ENCODE results near the gene AFF3. TPM values are rescaled to one million over a fixed set of nuclear protein-coding genes. Genes with fewer than 3 reads are reported as not detected.

Gene AFF3
- total and polyA plus RNA-seq, 3 experiments from 2014 or later = 0.48 to 1.3 (median 0.53) TPM

- Histone ChIP-seq H3K36me3 (ENCODE audit: insufficient read depth, low read length) (no peaks in the 10 kb centered on the region), H3K9me3 (ENCODE audit: low read length) (no peaks in the 10 kb centered on the region), H3K27ac (ENCODE audit: low read depth, low read length) (no peak overlapping the region), H3K4me3 (ENCODE audit: low read length) (no peak overlapping the region), H3K27me3 (ENCODE audit: insufficient read depth, low read length, poor library complexity, severe bottlenecking) (no peaks in the 10 kb centered on the region), H3K4me1 (ENCODE audit: insufficient read depth, low read length) (no peaks in the 10 kb centered on the region)
- H3K4me1 Mint-ChIP-seq = no peaks in the 10 kb centered on the region
- H3K27ac Mint-ChIP-seq = no peak overlapping the region
- peaks cover 0 to 9% of the 10 kb centered on the region in 2 donors for H3K27me3 Mint-ChIP-seq
- DNase-seq = no peak
- POLR2A ChIA-PET = no interaction called here
- no peaks in the 10 kb centered on the region for H3K36me3 Mint-ChIP-seq
- CTCF ChIA-PET = no interaction called here
- no peak overlapping the region for H3K4me3 Mint-ChIP-seq
- H3K9me3 Mint-ChIP-seq = no peaks in the 10 kb centered on the region
Measured at GRCh38 chr2:100126897-100127401, 15.4 kb downstream of the AFF3 start.

DNA sequence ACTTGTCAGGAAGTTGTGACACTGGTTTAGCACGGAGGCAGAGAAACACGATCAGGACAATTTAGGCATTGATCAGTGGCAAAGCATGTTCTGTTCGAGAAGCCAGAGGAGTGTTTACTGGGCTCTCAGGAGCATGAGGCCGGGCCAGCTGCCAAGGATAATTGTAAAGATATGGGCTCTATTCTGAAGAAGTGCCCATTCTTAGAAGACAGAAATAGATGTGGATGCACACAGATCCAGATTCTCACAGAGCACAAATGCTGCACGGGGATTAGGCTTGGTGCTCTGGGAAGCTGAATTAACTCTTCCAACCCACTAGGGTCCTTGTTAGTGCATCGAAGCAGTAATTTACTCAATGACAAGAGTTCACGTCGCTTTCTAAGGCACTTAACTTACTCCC is 16.2 kb downstream of the AFF3 start:
- Mint-ChIP-seq H3K9me3 (no peaks in the 10 kb centered on the region), H3K27ac (no peak overlapping the region), H3K4me3 (no peak overlapping the region), H3K36me3 (peaks cover 0 to 1% (median 0%) of the 10 kb centered on the region in 3 donors), H3K4me1 (no peaks in the 10 kb centered on the region), H3K27me3 (peaks cover 0 to 10% of the 10 kb centered on the region in 2 donors)
- no peaks in the 10 kb centered on the region for H3K9me3 ChIP-seq (ENCODE audit: low read length)
- CTCF ChIA-PET = no interaction called here
- H3K36me3 ChIP-seq (ENCODE audit: insufficient read depth, low read length) = no peaks in the 10 kb centered on the region
- H3K4me3 ChIP-seq (ENCODE audit: low read length) = no peak overlapping the region
- DNase-seq = no peak
- POLR2A ChIA-PET = no interaction called here
- H3K27ac ChIP-seq (ENCODE audit: low read depth, low read length) = no peak overlapping the region
- no peaks in the 10 kb centered on the region for H3K4me1 ChIP-seq (ENCODE audit: insufficient read depth, low read length)
- H3K27me3 ChIP-seq (ENCODE audit: insufficient read depth, low read length, poor library complexity, severe bottlenecking) = no peaks in the 10 kb centered on the region

DNA sequence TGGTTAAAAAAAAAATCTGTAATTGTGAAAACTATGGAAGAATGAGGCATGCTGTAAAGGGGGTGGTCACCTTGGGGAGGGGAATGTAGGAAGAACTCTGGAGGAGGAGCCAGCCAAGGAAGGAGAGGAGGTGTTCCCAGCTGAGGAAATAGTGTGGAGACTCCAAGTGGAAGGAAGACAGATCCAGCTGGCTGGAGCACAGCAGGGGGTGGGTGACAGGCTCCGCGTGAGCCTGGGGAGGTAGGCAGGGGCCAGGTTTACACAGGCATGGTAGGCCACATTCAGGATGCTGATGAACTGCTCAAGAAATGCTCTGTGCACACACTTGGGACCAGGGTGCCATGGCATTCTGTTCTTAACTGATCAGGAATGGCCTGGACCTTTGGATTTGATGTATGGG is 16.8 kb downstream of the AFF3 start:
- H3K4me1 Mint-ChIP-seq = no peaks in the 10 kb centered on the region
- Histone ChIP-seq H3K4me1 (ENCODE audit: insufficient read depth, low read length) (no peaks in the 10 kb centered on the region), H3K27ac (ENCODE audit: low read depth, low read length) (no peak overlapping the region), H3K4me3 (ENCODE audit: low read length) (no peak overlapping the region), H3K36me3 (ENCODE audit: insufficient read depth, low read length) (no peaks in the 10 kb centered on the region), H3K9me3 (ENCODE audit: low read length) (no peaks in the 10 kb centered on the region), H3K27me3 (ENCODE audit: insufficient read depth, low read length, poor library complexity, severe bottlenecking) (no peaks in the 10 kb centered on the region)
- H3K9me3 Mint-ChIP-seq = no peaks in the 10 kb centered on the region
- no peak overlapping the region for H3K4me3 Mint-ChIP-seq
- H3K27ac Mint-ChIP-seq = peak overlapping the region in 1 of 8 donors; percentile 63
- DNase-seq = no peak
- ChIA-PET CTCF (no interaction called here), POLR2A (no interaction called here)
- H3K27me3 Mint-ChIP-seq = peaks cover 0 to 10% of the 10 kb centered on the region in 2 donors
- H3K36me3 Mint-ChIP-seq = peaks cover 0 to 1% (median 0%) of the 10 kb centered on the region in 3 donors

GRCh38 chr2:100124761-100125160 is 17.6 kb downstream of the AFF3 start:
- H3K4me1 ChIP-seq (ENCODE audit: insufficient read depth, low read length) = no peaks in the 10 kb centered on the region
- H3K4me3 Mint-ChIP-seq = no peak overlapping the region
- H3K36me3 ChIP-seq (ENCODE audit: insufficient read depth, low read length) = no peaks in the 10 kb centered on the region
- peak overlapping the region in 1 of 8 donors; percentile 42 for H3K27ac Mint-ChIP-seq
- peaks cover 0 to 1% (median 0%) of the 10 kb centered on the region in 3 donors for H3K36me3 Mint-ChIP-seq
- no peaks in the 10 kb centered on the region for H3K9me3 ChIP-seq (ENCODE audit: low read length)
- peaks cover 0 to 7% of the 10 kb centered on the region in 2 donors for H3K27me3 Mint-ChIP-seq
- no peak overlapping the region for H3K4me3 ChIP-seq (ENCODE audit: low read length)
- CTCF ChIA-PET = no interaction called here
- no peak for DNase-seq
- H3K4me1 Mint-ChIP-seq = no peaks in the 10 kb centered on the region
- no peaks in the 10 kb centered on the region for H3K9me3 Mint-ChIP-seq
- H3K27ac ChIP-seq (ENCODE audit: low read depth, low read length) = no peak overlapping the region
- POLR2A ChIA-PET = no interaction called here
- H3K27me3 ChIP-seq (ENCODE audit: insufficient read depth, low read length, poor library complexity, severe bottlenecking) = no peaks in the 10 kb centered on the region

GRCh38 chr2:100121124-100121718 is 21.2 kb downstream of the AFF3 start:
- ChIA-PET POLR2A (no interaction called here), CTCF (no interaction called here)
- no peak overlapping the region for H3K4me3 ChIP-seq (ENCODE audit: low read length)
- no peaks in the 10 kb centered on the region for H3K36me3 ChIP-seq (ENCODE audit: insufficient read depth, low read length)
- Mint-ChIP-seq H3K36me3 (peaks cover 0 to 11% (median 1%) of the 10 kb centered on the region in 3 donors), H3K4me3 (no peak overlapping the region), H3K9me3 (peaks cover 5 to 17% (median 9%) of the 10 kb centered on the region in 5 donors), H3K27me3 (peaks cover 0 to 5% of the 10 kb centered on the region in 2 donors), H3K27ac (no peak overlapping the region), H3K4me1 (no peaks in the 10 kb centered on the region)
- H3K4me1 ChIP-seq (ENCODE audit: insufficient read depth, low read length) = no peaks in the 10 kb centered on the region
- no peak overlapping the region for H3K27ac ChIP-seq (ENCODE audit: low read depth, low read length)
- no peaks in the 10 kb centered on the region for H3K9me3 ChIP-seq (ENCODE audit: low read length)
- no peak for DNase-seq
- no peaks in the 10 kb centered on the region for H3K27me3 ChIP-seq (ENCODE audit: insufficient read depth, low read length, poor library complexity, severe bottlenecking)

DNA sequence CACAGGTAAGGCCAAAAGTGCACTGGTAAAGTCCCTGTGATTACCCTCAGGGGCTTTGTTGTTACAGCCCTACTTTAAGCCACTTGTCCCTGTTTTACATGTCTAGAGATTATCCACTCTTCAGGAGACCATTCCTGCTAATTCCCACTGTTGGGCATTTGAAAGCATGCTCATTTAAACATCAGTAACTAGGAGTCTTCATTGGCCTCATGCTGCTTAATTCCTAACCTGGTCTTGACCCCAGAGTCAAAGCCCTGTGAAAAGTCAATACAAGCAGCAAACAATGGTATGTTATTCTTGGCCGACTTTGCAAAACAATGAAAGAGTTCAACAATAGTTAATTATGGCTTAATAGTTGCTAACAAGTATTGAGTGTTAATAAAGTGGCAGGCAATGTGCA is 23.2 kb downstream of the AFF3 start:
- Histone ChIP-seq H3K9me3 (ENCODE audit: low read length) (no peaks in the 10 kb centered on the region), H3K4me1 (ENCODE audit: insufficient read depth, low read length) (peaks cover 11% of the 10 kb centered on the region), H3K4me3 (ENCODE audit: low read length) (no peak overlapping the region), H3K27ac (ENCODE audit: low read depth, low read length) (no peak overlapping the region), H3K27me3 (ENCODE audit: insufficient read depth, low read length, poor library complexity, severe bottlenecking) (no peaks in the 10 kb centered on the region), H3K36me3 (ENCODE audit: insufficient read depth, low read length) (no peaks in the 10 kb centered on the region)
- CTCF ChIA-PET = no interaction called here
- Mint-ChIP-seq H3K4me1 (no peaks in the 10 kb centered on the region), H3K9me3 (peaks cover 5 to 23% (median 9%) of the 10 kb centered on the region in 5 donors), H3K36me3 (peaks cover 0 to 11% (median 1%) of the 10 kb centered on the region in 3 donors), H3K27ac (no peak overlapping the region), H3K27me3 (peaks cover 0 to 4% of the 10 kb centered on the region in 2 donors), H3K4me3 (no peak overlapping the region)
- POLR2A ChIA-PET = no interaction called here
- no peak for DNase-seq

- no peak for DNase-seq
- Histone ChIP-seq H3K27ac (ENCODE audit: low read depth, low read length) (no peak overlapping the region), H3K4me3 (ENCODE audit: low read length) (no peak overlapping the region), H3K9me3 (ENCODE audit: low read length) (no peaks in the 10 kb centered on the region), H3K36me3 (ENCODE audit: insufficient read depth, low read length) (no peaks in the 10 kb centered on the region), H3K27me3 (ENCODE audit: insufficient read depth, low read length, poor library complexity, severe bottlenecking) (no peaks in the 10 kb centered on the region), H3K4me1 (ENCODE audit: insufficient read depth, low read length) (peaks cover 24% of the 10 kb centered on the region)
- ChIA-PET POLR2A (no interaction called here), CTCF (no interaction called here)
- Mint-ChIP-seq H3K27ac (peak overlapping the region in 3 of 8 donors; percentile 0 to 37 (median 4)), H3K4me1 (peaks cover 0 to 7% (median 2%) of the 10 kb centered on the region in 3 donors), H3K27me3 (peaks cover 0 to 8% of the 10 kb centered on the region in 2 donors), H3K4me3 (no peak overlapping the region), H3K36me3 (peaks cover 0 to 11% (median 0%) of the 10 kb centered on the region in 3 donors), H3K9me3 (peaks cover 5 to 23% (median 9%) of the 10 kb centered on the region in 5 donors)
Measured at GRCh38 chr2:100113990-100114433, 28.4 kb downstream of the AFF3 start.

DNA sequence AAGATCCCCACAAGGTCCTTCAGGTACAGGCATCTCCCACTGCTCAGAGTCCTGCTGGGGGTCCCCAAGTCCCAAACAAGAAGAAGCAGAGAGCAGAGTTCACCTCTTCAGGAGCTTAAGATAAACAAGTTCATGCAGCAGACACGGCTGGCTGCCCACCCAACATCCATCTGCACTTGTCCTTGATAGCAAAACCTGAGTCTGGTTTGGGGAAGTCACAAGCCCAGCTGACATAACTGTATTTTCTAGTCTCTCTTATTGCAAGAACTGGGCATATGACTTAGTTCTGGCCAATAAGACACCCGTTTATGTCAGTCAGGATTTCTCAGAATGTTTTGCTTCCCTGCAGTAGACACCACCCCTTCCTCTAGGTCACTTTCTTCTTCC is 31.8 kb downstream of the AFF3 start:
- H3K27ac Mint-ChIP-seq = no peak overlapping the region
- Histone ChIP-seq H3K36me3 (ENCODE audit: insufficient read depth, low read length) (no peaks in the 10 kb centered on the region), H3K27ac (ENCODE audit: low read depth, low read length) (no peak overlapping the region), H3K4me1 (ENCODE audit: insufficient read depth, low read length) (peaks cover 24% of the 10 kb centered on the region), H3K27me3 (ENCODE audit: insufficient read depth, low read length, poor library complexity, severe bottlenecking) (no peaks in the 10 kb centered on the region), H3K4me3 (ENCODE audit: low read length) (no peak overlapping the region), H3K9me3 (ENCODE audit: low read length) (no peaks in the 10 kb centered on the region)
- no peaks in the 10 kb centered on the region for H3K36me3 Mint-ChIP-seq
- ChIA-PET POLR2A (no interaction called here), CTCF (no interaction called here)
- H3K27me3 Mint-ChIP-seq = peaks cover 6 to 37% of the 10 kb centered on the region in 2 donors
- H3K4me1 Mint-ChIP-seq = peaks cover 4 to 11% (median 5%) of the 10 kb centered on the region in 3 donors
- no peak for DNase-seq
- no peak overlapping the region for H3K4me3 Mint-ChIP-seq
- peaks cover 0 to 7% (median 0%) of the 10 kb centered on the region in 5 donors for H3K9me3 Mint-ChIP-seq

Measured in CD8-positive, alpha-beta memory T cell (primary cell).